Measurements from ENCODE around the gene FAM168B.
A peak's percentile ranks its signal among the peaks of the same experiment; 100 is the strongest.

FAM168B gene, protein sequence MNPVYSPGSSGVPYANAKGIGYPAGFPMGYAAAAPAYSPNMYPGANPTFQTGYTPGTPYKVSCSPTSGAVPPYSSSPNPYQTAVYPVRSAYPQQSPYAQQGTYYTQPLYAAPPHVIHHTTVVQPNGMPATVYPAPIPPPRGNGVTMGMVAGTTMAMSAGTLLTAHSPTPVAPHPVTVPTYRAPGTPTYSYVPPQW

GRCh38 chr2:131093006-131093695, at the start of gene FAM168B:
FAM168B (minus strand) TSS chr2:131093460; CDS start chr2:131082646, 10,814 bp downstream.
- DNase-seq (ENCODE audit: insufficient read length, low spot score), result peak; percentile 70
- FAIRE-seq, result no peak
- TF ChIP-seq, protein P1, sequence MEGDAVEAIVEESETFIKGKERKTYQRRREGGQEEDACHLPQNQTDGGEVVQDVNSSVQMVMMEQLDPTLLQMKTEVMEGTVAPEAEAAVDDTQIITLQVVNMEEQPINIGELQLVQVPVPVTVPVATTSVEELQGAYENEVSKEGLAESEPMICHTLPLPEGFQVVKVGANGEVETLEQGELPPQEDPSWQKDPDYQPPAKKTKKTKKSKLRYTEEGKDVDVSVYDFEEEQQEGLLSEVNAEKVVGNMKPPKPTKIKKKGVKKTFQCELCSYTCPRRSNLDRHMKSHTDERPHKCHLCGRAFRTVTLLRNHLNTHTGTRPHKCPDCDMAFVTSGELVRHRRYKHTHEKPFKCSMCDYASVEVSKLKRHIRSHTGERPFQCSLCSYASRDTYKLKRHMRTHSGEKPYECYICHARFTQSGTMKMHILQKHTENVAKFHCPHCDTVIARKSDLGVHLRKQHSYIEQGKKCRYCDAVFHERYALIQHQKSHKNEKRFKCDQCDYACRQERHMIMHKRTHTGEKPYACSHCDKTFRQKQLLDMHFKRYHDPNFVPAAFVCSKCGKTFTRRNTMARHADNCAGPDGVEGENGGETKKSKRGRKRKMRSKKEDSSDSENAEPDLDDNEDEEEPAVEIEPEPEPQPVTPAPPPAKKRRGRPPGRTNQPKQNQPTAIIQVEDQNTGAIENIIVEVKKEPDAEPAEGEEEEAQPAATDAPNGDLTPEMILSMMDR (IDR thresholded peaks at IDR 0.05; ENCODE audit: insufficient read depth, missing control alignments), result no peak

DNA sequence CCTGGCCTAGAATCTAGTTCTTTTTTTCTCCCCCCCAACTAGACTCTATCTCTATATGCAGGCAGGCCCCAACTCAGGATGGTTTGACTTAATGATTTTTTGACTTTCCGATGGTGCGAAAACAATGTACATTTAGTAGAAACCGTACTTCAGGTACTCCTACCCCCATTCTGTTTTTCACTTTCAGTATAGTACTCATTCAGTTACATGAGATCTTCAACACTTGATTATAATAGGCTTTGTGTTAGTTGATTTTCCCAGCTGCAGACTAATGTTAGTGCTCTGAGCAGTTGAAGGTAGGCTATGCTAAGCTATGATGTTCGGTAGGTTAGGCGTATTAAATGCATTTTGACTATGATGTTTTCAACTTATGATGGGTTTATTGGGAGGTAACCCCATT, 49.6 kb upstream of the FAM168B start:
- DNase-seq (ENCODE audit: insufficient read length, low spot score) (no peak), FAIRE-seq (no peak)
- TF ChIP-seq, protein P1 (IDR thresholded peaks at IDR 0.05; ENCODE audit: insufficient read depth, missing control alignments), result no peak

DNA sequence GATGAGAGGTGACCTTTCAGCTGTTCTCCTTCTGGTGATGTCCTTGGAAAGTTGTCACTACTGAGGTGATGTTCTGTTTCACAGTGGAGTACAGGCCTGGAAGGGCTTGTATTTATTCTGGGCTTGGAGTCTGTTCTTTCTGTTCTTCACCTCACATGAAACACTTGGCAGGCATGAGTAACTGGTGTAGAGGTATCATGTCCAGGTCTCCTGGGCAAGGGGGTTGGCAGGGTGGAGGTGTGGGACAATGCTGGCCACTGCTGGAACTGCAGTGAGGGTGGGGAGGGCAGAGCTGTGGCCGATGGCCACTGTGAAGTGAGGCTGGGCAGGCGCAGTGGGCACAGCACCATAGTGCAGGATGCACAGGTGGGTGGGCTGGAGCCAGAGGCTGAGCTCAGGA, 47.3 kb upstream of the FAM168B start:
- no peak for DNase-seq (ENCODE audit: insufficient read length, low spot score)
- TF ChIP-seq, protein P1 (IDR thresholded peaks at IDR 0.05; ENCODE audit: insufficient read depth, missing control alignments), result no peak
- FAIRE-seq, result no peak

- TF ChIP-seq, protein P1 (IDR thresholded peaks at IDR 0.05; ENCODE audit: insufficient read depth, missing control alignments), result no peak
- no peak for FAIRE-seq
- DNase-seq (ENCODE audit: insufficient read length, low spot score), result no peak
Measured at GRCh38 chr2:131132729-131133128, 39.5 kb upstream of the FAM168B start.

- no peak for FAIRE-seq
- no peak for DNase-seq (ENCODE audit: insufficient read length, low spot score)
- TF ChIP-seq, protein P1 (IDR thresholded peaks at IDR 0.05; ENCODE audit: insufficient read depth, missing control alignments), result no peak
Measured at GRCh38 chr2:131130298-131130596, 37.0 kb upstream of the FAM168B start.

GRCh38 chr2:131127981-131128380, 34.7 kb upstream of the FAM168B start:
- no peak for FAIRE-seq
- TF ChIP-seq, protein P1 (IDR thresholded peaks at IDR 0.05; ENCODE audit: insufficient read depth, missing control alignments), result no peak
- DNase-seq (ENCODE audit: insufficient read length, low spot score), result no peak

DNA sequence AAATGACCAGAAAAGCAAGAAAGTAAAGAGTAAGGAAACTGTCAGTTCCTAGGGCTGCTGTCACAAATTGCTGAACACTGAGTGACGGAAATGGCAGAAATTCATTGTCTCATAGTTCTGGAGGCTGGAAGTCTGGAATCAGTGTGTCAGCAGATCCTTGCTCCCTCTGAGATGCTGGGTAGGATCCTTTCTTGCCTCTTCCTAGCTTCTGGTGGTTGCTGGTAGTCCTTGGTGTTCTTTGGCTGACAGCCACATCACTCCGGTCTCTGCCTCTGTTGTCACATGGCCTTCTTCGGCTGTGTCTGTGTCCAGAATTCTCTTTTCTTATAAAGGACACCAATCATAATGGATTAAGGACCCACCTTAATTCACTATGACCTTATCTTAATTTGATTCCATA, 33.8 kb upstream of the FAM168B start:
- FAIRE-seq (no peak), DNase-seq (ENCODE audit: insufficient read length, low spot score) (no peak)
- TF ChIP-seq, protein P1 (IDR thresholded peaks at IDR 0.05; ENCODE audit: insufficient read depth, missing control alignments), result no peak

All from D721Med (cell line).